DMS 273 treated with DMSO at 0.1 percent for 48 hours (cell line): ENCODE results near the gene FOXA1.
A peak's percentile ranks its signal among the peaks of the same experiment; 100 is the strongest.
"Not testable (repeated sequence)": the region's sequence is repeated elsewhere in the genome, so short reads cannot be mapped to it uniquely, and the experiment has no call there.

Source experiments
- DNase-seq: peaks from one replicate; lab custom pipeline; 2025; lab: John Stamatoyannopoulos, UW

FOXA1 gene

GRCh38 chr14:37558740-37559139, 36.3 kb downstream of the FOXA1 start:
- no peak for DNase-seq

- not testable (repeated sequence) for DNase-seq
These were observed 39.5 kb downstream of the FOXA1 start for GRCh38 chr14:37555596-37555995.

- no peak for DNase-seq
These were observed 41.0 kb downstream of the FOXA1 start for GRCh38 chr14:37553935-37554550.

- no peak for DNase-seq
These were observed 43.9 kb downstream of the FOXA1 start for GRCh38 chr14:37551119-37551518.

GRCh38 chr14:37550511-37550910, 44.5 kb downstream of the FOXA1 start:
- no peak for DNase-seq

GRCh38 chr14:37546621-37547447, 48.2 kb downstream of the FOXA1 start:
- DNase-seq = peak; percentile 38

- DNase-seq = no peak
These were observed 49.9 kb downstream of the FOXA1 start for GRCh38 chr14:37545174-37545573.

GRCh38 chr14:37544407-37544806, 50.6 kb downstream of the FOXA1 start:
- no peak for DNase-seq

- DNase-seq = no peak
These were observed 55.1 kb downstream of the FOXA1 start for GRCh38 chr14:37539992-37540391.
